Left renal cortex interstitium (tissue), 4 donors: ENCODE data around the gene PPM1B. TPM values are rescaled to one million over a fixed set of nuclear protein-coding genes. Genes with fewer than 3 reads are reported as not detected.
"Not testable (repeated sequence)": the region's sequence is repeated elsewhere in the genome, so short reads cannot be mapped to it uniquely, and the experiment has no call there.

Experiments
- DNase-seq, 4 donors: peaks; one replicate each; pipeline ENCODE4 v3.0.0-alpha.2; 2013; ENCODE audit warnings: low read depth in 4 of 4, low spot score in 2 of 4, missing footprints in 1 of 4
- polyA plus RNA-seq, 4 donors: library from polyadenylated mRNA; unstranded; fragments of 120-200 nt; gene quantifications; one replicate each; pipeline ENCODE4 v1.2.1, GENCODE V29; 2013; ENCODE audit not compliant: insufficient read length in 4 of 4

Gene PPM1B
- polyA plus RNA-seq, 4 donors, result 56.8 to 86.1 (median 70.5) TPM

DNA sequence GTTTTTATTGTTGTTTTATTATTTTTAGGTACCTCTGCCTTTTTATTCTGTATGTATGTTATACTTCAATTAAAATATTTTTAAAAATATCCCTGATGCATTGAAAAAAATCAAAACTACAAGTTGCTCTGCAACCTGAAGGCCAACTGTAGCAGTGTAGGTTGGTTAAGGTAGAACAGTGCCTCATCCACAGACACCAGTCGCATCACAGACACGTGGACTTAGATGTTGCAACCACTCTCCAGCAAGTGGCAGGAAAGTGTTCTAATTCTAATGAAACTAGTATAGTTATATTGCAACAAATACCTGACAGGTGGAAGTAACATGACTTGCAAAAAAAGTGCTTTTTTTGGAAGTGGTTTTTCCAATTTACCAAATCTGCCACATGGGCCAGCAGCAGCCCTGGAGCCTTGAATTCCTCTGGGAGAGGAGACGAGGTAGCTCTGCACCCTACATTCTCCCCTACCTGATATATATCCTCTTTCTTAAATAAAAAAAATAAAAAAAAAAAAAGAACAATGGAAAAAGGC lies 78.2 kb downstream of the PPM1B start:
- DNase-seq, result no peak

DNA sequence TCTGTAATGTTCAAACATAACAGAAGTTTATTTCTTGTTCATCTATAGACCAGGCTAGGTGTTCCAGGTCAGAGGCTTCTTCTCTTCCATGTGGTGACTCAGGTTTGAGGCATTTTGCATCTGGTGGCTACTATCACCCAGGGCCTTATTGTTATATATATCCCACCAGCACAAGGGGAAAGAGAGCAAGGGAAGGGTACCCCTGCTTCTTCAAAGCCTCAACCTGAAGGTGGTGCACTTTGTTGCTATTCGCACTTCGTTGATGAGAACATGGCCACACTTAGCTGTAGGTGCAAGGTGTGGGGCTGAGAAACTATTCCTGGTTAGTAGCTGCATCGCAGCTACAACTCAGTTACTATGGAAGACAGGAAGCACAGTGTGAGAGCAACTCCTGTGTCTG lies 79.2 kb downstream of the PPM1B start:
- no peak for DNase-seq

DNA sequence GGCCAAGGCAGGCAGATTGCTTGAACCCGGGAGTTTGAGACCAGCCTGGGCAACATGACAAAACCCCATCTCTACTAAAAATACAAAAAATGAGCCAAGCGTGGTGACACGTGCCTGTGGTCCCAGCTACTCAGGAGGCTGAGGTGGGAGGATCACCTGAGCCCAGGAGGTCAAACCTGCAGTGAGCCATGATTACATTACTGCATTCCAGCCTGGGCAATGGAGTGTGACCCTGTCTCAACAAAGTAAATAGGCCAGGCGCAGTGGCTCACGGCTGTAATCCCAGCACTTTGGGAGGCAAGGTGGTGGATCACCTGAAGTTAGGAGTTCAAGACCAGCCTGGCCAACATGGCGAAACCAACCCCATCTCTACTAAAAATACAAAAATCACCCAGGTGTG lies 80.6 kb downstream of the PPM1B start:
- not testable (repeated sequence) for DNase-seq

GRCh38 chr2:44250376-44250775 lies 81.7 kb downstream of the PPM1B start:
- DNase-seq, result no peak

- DNase-seq, result no peak
Observed at GRCh38 chr2:44254023-44254422, 85.3 kb downstream of the PPM1B start.

DNA sequence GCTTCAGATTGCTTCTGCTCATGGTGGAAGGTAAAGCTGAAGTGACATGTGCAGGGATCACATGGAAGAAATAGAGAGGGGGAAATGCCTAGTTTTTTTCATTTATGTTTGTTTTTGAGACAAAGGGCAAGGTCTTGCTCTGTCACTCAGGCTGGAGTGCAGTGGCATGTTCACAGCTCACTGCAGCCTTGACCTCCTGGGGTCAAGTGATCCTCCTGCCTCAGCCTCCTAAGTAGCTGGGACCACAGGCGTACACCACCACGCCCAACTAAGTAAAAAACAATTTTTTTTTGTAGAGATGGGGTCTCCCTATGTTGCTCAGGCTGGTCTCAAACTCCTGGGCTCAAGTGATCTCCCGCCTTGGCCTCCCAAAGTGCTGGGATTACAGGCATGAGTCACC lies 87.0 kb downstream of the PPM1B start:
- DNase-seq, result not testable (repeated sequence)

DNA sequence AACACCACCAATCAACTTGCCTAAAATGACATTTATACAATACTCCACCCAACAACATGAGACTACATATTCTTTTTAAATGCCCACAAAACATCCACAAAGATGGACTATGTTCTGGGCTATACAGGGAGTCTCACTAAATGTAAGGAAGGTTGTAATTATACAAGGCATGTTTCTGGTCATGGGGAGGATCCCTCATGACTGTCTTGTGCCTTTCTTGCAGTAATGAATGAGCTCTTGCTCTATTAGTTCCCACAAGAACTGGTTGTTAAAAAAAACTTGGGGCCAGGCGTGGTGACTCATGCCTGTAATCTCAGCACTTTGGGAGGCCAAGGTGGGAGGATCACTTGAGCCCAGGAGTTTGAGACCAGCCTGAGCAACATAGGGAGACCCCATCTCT lies 89.1 kb downstream of the PPM1B start:
- DNase-seq, result not testable (repeated sequence)

DNA sequence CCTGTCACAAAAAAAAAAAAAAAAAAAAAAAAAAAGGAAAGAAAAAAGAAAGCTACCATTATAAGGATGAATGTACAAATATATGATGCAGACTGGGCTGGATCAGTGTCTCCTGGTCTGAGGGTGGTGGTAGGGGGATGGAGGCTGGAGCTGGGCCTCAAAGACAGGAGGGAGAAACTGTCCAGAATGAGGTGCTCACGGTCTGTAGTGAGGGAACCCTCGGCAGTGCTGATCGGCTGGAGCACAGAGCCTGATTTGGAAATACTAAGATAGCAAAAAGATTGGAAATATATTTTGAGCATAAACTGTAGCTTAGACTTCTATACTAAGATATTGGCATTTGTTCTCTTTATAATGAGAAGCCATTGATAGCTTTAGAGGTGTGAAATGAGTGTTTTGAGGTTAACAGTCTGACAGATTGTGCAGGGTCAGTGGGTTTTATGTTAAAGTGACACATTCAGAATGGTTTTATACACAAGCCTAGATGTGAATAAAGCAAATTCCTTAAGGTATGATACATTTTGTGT lies 98.7 kb downstream of the PPM1B start:
- no peak for DNase-seq

GRCh38 chr2:44267796-44268648 lies 99.3 kb downstream of the PPM1B start:
- no peak for DNase-seq

DNA sequence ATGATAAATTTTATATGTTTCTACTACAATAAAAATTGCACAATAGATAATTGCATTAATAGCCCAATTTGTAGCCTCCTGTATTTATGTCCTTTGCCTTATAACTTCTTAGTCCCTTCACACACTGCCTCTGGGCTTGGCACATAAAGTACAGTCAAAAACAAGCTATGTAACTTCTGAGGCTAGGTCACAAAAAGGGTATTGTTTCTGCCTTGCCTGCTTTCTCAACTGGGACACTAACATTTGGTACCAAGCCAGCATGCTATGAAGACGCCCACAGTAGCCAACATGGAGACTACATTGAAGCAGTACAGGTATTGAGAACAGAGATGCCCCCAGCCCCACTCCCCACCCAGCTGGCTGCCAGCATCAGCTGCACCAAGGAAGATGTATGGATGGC lies 101.2 kb downstream of the PPM1B start:
- DNase-seq, result no peak

GRCh38 chr2:44271296-44271695 lies 102.6 kb downstream of the PPM1B start:
- no peak for DNase-seq

DNA sequence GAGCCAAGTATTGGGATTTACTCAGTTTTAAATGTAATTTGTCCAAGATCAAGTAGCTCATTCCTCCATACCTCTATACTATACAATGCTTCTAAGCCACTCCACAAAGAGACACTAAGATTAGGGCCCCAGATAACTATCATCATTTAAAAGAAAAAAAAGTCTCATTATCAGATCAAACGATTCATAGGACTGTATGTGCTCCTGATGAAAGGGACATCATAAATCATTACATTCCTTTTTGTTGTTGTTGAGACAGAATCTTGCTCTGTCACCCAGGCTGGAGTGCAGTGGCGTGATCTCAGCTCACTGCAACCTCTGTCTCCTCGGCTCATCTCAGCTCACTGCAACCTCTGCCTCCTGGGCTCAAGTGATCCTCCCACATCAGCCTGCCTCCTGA lies 104.4 kb downstream of the PPM1B start:
- no peak for DNase-seq

GRCh38 chr2:44273596-44273995 lies 104.9 kb downstream of the PPM1B start:
- no peak for DNase-seq

GRCh38 chr2:44275927-44276303 lies 107.2 kb downstream of the PPM1B start:
- no peak for DNase-seq

DNA sequence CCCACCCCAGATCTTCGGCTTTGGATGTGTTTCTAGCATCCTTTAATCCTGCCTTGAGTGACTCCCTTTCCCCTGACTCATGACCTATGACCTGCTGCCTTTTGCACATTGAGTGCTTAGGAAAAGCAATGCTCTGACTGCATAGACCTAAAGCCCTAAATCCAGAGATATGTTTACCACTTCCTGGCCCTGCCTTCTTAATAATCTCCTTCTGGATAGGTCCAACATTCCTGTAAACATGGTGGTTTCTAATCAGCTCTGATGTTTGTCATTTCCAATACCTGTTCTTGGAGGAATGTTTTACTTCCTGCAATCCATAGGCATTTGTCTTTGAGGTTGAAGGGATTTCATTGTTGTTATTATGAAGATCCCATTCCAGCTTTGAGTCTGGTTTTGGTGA lies 108.9 kb downstream of the PPM1B start:
- no peak for DNase-seq

DNA sequence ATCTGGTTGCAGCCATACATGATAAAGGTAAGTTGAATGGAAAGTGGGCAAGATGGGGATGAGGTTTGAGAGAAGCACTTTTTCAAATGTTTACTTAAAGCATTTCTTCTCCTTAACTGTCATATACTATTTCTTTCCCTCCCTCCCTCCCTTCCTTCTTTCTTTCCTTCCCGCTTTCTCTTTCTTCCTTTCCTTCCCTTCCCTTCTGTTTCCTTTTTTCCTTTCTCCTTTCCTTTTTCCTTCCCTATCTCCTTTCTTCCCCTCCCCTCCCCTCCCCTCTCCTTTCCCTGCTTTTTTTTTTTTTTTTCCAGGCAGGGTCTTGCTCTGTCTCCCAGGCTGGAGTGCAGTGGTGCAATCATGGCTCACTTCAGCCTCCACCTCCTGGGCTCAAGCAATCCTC lies 112.2 kb downstream of the PPM1B start:
- DNase-seq, result no peak

Other genes starting within 250 kb of the PPM1B start
- gene LRPPRC, start 172.9 kb upstream of the PPM1B start, polyA plus RNA-seq, result 100 to 1,000 TPM; 100 to 122 (median 113) TPM
- 100 to 1,000 TPM; 124 to 232 (median 165) TPM for gene SLC3A1, start 106.6 kb downstream of the PPM1B start, polyA plus RNA-seq
- gene PREPL, start 192.6 kb downstream of the PPM1B start, polyA plus RNA-seq, result 100 to 1,000 TPM; 136 to 188 (median 153) TPM
- gene CAMKMT, start 193.1 kb downstream of the PPM1B start, polyA plus RNA-seq, result 10 to 100 TPM; 10.8 to 15.8 (median 12.8) TPM